Measurements from ENCODE around the gene TFAP2C.
"Not testable (repeated sequence)": the region's sequence is repeated elsewhere in the genome, so short reads cannot be mapped to it uniquely, and the experiment has no call there.

Gene TFAP2C

GRCh38 chr20:56646599-56646998 is 17.5 kb downstream of the TFAP2C start:
- no peaks in the 10 kb centered on the region for H3K4me1 ChIP-seq (ENCODE audit: low read length)
- H3K79me2 ChIP-seq (ENCODE audit: low read length) = no peaks in the 10 kb centered on the region
- no peak overlapping the region for H3K27ac ChIP-seq (ENCODE audit: low read length)
- H2AFZ ChIP-seq (ENCODE audit: low read depth, low read length) = no peak overlapping the region
- H3K4me2 ChIP-seq (ENCODE audit: low read length) = no peak overlapping the region
- no peaks in the 10 kb centered on the region for H3K36me3 ChIP-seq (replicated peaks; ENCODE audit: low read depth, low read length)
- H4K20me1 ChIP-seq (ENCODE audit: insufficient read depth, low read length) = no peaks in the 10 kb centered on the region
- H3K4me3 ChIP-seq (ENCODE audit: low read length) = no peak overlapping the region
- H3K9ac ChIP-seq (ENCODE audit: low read length) = no peak overlapping the region
- TF ChIP-seq EZH2phosphoT487 (IDR thresholded peaks at IDR 0.05; ENCODE audit: low read depth) = no peak
- no peak for TF ChIP-seq CTCF (IDR thresholded peaks at IDR 0.05; ENCODE audit: low read depth, low read length)
- H3K27me3 ChIP-seq (ENCODE audit: low read depth, low read length) = peaks cover 18% of the 10 kb centered on the region
- H3K9me3 ChIP-seq (ENCODE audit: insufficient read depth, low read length) = no peaks in the 10 kb centered on the region

- Histone ChIP-seq H3K4me1 (ENCODE audit: low read length) (no peaks in the 10 kb centered on the region), H3K79me2 (ENCODE audit: low read length) (no peaks in the 10 kb centered on the region), H3K9ac (ENCODE audit: low read length) (no peak overlapping the region), H3K4me3 (ENCODE audit: low read length) (no peak overlapping the region), H2AFZ (ENCODE audit: low read depth, low read length) (no peak overlapping the region), H3K27me3 (ENCODE audit: low read depth, low read length) (peaks cover 13% of the 10 kb centered on the region; the same call in 1 of the 2 replicates), H3K9me3 (ENCODE audit: insufficient read depth, low read length) (no peaks in the 10 kb centered on the region), H4K20me1 (ENCODE audit: insufficient read depth, low read length) (no peaks in the 10 kb centered on the region), H3K36me3 (replicated peaks; ENCODE audit: low read depth, low read length) (no peaks in the 10 kb centered on the region), H3K27ac (ENCODE audit: low read length) (no peak overlapping the region), H3K4me2 (ENCODE audit: low read length) (no peak overlapping the region)
- TF ChIP-seq EZH2phosphoT487 (IDR thresholded peaks at IDR 0.05; ENCODE audit: low read depth) (no peak), CTCF (IDR thresholded peaks at IDR 0.05; ENCODE audit: low read depth, low read length) (no peak)
Observed at GRCh38 chr20:56653211-56653610, 24.1 kb downstream of the TFAP2C start.

GRCh38 chr20:56656632-56657031 is 27.5 kb downstream of the TFAP2C start:
- no peaks in the 10 kb centered on the region for H3K79me2 ChIP-seq (ENCODE audit: low read length)

GRCh38 chr20:56657879-56658278 is 28.8 kb downstream of the TFAP2C start:
- Histone ChIP-seq H3K4me1 (ENCODE audit: low read length) (no peaks in the 10 kb centered on the region), H4K20me1 (ENCODE audit: insufficient read depth, low read length) (no peaks in the 10 kb centered on the region), H2AFZ (ENCODE audit: low read depth, low read length) (no peak overlapping the region), H3K9me3 (ENCODE audit: insufficient read depth, low read length) (no peaks in the 10 kb centered on the region), H3K79me2 (ENCODE audit: low read length) (no peaks in the 10 kb centered on the region), H3K4me2 (ENCODE audit: low read length) (no peak overlapping the region), H3K36me3 (replicated peaks; ENCODE audit: low read depth, low read length) (no peaks in the 10 kb centered on the region), H3K4me3 (ENCODE audit: low read length) (no peak overlapping the region), H3K9ac (ENCODE audit: low read length) (no peak overlapping the region), H3K27ac (ENCODE audit: low read length) (no peak overlapping the region), H3K27me3 (ENCODE audit: low read depth, low read length) (0 out of 2 replicates have a peak, but pooled peaks cover 15% of the 10 kb centered on the region)
- TF ChIP-seq EZH2phosphoT487 (IDR thresholded peaks at IDR 0.05; ENCODE audit: low read depth) (no peak), CTCF (IDR thresholded peaks at IDR 0.05; ENCODE audit: low read depth, low read length) (no peak)

More at GRCh38 chr20:56656632-56657031, 27.5 kb downstream of the TFAP2C start:
- H3K36me3 ChIP-seq (replicated peaks; ENCODE audit: low read depth, low read length) = no peaks in the 10 kb centered on the region
- no peak overlapping the region for H3K4me3 ChIP-seq (ENCODE audit: low read length)
- H4K20me1 ChIP-seq (ENCODE audit: insufficient read depth, low read length) = no peaks in the 10 kb centered on the region
- H3K4me2 ChIP-seq (ENCODE audit: low read length) = no peak overlapping the region
- H3K27me3 ChIP-seq (ENCODE audit: low read depth, low read length) = peaks cover 15% of the 10 kb centered on the region; the same call in 1 of the 2 replicates
- H2AFZ ChIP-seq (ENCODE audit: low read depth, low read length) = no peak overlapping the region
- H3K9me3 ChIP-seq (ENCODE audit: insufficient read depth, low read length) = no peaks in the 10 kb centered on the region
- TF ChIP-seq CTCF (IDR thresholded peaks at IDR 0.05; ENCODE audit: low read depth, low read length) (no peak), EZH2phosphoT487 (IDR thresholded peaks at IDR 0.05; ENCODE audit: low read depth) (no peak)
- H3K27ac ChIP-seq (ENCODE audit: low read length) = no peak overlapping the region
- no peak overlapping the region for H3K9ac ChIP-seq (ENCODE audit: low read length)
- no peaks in the 10 kb centered on the region for H3K4me1 ChIP-seq (ENCODE audit: low read length)

- H3K4me1 ChIP-seq (ENCODE audit: low read length); H3K79me2 ChIP-seq (ENCODE audit: low read length); H3K4me2 ChIP-seq (ENCODE audit: low read length); H2AFZ ChIP-seq (ENCODE audit: low read depth, low read length); H3K9ac ChIP-seq (ENCODE audit: low read length); H3K4me3 ChIP-seq (ENCODE audit: low read length); H3K27ac ChIP-seq (ENCODE audit: low read length); H4K20me1 ChIP-seq (ENCODE audit: insufficient read depth, low read length); H3K36me3 ChIP-seq (replicated peaks; ENCODE audit: low read depth, low read length); H3K9me3 ChIP-seq (ENCODE audit: insufficient read depth, low read length): not testable (repeated sequence)
- H3K27me3 ChIP-seq (ENCODE audit: low read depth, low read length) = 0 out of 2 replicates have a peak, but pooled peaks cover 15% of the 10 kb centered on the region
Observed at GRCh38 chr20:56658341-56658947, 29.3 kb downstream of the TFAP2C start.
